Stimulated activated CD8-positive, alpha-beta memory T cell treated with anti-CD3 and anti-CD28 coated beads, Interleukin-4, amount 100 ng/mL, for 4 hours (primary cell): ENCODE data around the gene CYP2F1.
A peak's percentile ranks its signal among the peaks of the same experiment; 100 is the strongest.
"Not testable (repeated sequence)": the region's sequence is repeated elsewhere in the genome, so short reads cannot be mapped to it uniquely, and the experiment has no call there.

Source experiments
- DNase-seq, 2 donors: peaks; one replicate each; pipeline ENCODE4 v3.0.0-alpha.2; 2020; ENCODE audit warnings: low read depth in 2 of 2, low spot score in 1 of 2

Gene CYP2F1, protein sequence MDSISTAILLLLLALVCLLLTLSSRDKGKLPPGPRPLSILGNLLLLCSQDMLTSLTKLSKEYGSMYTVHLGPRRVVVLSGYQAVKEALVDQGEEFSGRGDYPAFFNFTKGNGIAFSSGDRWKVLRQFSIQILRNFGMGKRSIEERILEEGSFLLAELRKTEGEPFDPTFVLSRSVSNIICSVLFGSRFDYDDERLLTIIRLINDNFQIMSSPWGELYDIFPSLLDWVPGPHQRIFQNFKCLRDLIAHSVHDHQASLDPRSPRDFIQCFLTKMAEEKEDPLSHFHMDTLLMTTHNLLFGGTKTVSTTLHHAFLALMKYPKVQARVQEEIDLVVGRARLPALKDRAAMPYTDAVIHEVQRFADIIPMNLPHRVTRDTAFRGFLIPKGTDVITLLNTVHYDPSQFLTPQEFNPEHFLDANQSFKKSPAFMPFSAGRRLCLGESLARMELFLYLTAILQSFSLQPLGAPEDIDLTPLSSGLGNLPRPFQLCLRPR

DNA sequence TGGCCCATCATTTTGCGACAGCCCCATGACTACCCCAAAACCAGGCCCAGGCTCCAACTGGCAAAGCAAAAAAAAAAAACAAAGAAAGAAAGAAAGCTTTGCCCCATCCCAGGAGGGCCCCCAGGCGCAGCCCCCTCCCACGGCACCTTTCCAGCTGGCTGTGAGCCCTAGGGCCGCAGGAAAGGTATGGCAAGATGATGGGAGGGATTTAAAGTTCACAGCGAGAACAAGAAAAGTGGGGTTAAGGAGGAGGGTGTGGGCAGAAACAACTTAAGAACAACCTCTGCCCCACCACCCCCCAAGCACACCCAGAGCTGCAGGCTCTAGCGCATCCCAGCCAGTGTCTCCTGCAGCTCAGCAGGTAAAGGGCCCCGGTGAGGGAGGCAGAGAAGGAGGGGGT, at the start of gene CYP2F1:
TSS of gene CYP2F1 (plus strand) at position 301 of the 400 bp plus-strand sequence. CDS start 1,757 bp downstream, outside the sequence.
- no peak for DNase-seq

DNA sequence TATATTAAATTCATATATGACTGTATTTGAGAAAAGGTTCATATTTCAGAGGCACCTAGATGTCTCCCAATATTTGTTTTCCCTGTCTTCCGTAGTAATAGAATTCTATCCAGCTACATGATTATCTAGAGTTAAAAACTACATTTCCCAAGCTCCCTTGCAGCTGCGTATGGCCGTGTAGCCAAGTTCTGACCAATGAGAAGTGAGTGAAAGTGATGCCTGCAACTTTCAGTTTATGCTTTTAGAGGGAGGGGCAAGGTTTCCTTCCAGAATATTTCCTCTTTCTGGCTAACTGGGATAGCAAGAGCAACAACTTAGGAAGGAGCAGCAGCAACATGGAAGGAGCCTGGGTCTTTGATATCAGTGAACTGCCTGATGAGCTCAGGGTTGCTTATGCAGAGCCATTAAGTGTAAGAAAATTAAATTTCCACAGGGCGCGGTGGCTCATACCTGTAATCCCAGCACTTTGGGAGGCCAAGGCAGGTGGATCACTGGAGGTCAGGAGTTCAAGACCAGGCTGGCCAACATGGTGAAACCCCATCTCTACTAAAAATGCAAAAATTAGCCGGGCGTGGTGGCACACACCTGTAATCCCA, 49.2 kb upstream of the CYP2F1 start:
- no peak for DNase-seq

DNA sequence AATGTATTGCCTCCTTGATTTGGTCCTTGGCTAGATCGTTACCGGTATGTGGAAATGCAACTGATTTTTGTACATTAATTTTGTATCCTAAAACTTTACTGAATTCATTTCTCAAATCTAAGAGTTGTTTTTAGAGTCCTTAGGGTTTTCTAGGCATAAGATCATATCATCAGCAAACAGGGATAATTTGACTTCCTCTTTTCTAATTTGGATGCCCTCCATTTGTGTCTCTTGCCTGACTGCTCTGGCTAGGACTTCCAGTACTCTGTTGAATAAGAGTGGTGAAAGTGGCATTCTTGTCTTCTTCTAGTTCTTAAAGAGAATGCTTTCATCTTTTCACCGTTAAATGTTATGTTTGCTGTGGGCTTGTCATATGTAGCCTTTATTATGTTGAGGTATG, 37.9 kb upstream of the CYP2F1 start:
- no peak for DNase-seq

DNA sequence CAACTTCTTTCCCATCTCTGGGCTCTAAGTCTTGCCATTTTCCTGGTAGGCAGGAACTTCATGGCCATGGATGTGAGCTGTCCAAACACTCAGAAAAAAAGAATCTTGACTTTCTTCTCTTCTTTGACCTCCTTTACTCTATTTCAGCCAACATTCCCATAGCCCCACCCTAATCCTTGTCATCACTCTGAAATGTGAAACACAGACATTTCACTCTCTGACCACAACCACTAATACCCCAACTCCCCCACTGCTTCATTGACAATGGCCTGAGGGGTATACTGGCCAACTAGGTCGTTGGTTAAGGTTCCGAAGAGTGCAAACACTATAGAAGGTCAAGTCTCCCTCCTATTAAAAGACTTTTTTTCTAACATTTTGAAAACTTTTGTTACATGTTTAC, 30.7 kb upstream of the CYP2F1 start:
- no peak for DNase-seq

DNA sequence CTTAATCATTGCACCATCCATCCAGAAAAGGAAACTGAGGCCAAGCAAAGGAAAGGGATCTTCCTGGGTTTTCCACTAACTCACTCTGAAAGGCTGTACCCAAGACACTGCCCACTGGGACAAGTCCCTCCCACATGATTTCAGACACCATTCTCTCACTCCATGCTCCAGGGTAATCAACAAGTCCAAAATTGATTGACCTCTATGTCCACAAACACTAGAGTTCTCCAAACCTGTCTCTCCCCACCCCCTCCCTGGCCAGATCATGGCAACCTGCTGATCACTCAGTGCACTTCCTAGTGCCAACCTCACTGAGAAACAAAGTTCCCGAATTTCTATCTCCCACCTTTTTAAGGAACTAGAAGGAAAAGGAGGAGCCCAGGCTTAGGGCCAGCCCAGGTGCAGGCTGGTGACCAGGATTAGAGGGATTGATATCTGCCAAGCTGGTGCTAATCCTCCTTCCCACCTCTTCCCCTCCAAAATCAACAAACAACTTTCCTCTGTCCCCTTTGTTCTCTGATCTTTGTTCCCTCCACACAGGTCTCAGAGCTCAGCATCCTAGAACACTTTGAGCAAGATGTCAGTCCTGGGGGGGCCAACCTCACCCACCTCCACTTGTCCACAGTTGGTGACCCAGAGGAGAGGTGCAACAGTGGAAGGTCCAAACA, 28.4 kb upstream of the CYP2F1 start:
- DNase-seq = no peak

DNA sequence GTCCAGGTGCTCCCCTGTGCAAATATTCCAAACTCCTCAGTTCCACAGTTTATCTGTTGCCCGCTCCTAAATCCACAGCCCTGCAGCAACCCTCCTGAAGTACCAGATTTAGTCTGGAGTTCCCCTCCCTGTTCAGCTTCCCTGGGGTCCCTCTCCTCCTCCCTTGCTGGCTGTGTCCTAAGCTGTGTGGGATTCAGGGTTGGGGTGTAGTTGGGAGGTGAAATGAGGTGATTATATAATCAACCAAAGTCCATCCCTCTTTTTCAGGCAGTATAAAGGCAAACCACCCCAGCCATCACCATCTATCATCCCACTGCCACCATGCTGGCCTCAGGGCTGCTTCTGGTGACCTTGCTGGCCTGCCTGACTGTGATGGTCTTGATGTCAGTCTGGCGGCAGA, 26.1 kb upstream of the CYP2F1 start, which contains the start of gene CYP2A13:
TSS of gene CYP2A13 (plus strand) at position 301 of the 400 bp plus-strand sequence. CDS start at position 322, 21 bp downstream.
- DNase-seq = no peak

DNA sequence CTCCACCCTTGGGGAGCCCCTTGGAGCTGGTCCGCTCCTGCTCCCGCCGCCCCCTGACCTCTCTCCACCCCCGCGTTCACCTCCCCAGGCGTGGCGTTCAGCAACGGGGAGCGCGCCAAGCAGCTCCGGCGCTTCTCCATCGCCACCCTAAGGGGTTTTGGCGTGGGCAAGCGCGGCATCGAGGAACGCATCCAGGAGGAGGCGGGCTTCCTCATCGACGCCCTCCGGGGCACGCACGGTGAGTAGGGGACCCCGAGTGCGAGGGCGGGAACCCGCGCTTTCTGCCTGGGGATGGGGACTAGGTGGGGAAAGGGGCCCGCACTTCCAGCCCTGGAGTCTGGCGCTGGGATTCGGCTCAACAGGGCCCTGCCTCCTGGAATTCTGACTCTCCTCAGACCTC, 24.3 kb upstream of the CYP2F1 start:
- DNase-seq = no peak

DNA sequence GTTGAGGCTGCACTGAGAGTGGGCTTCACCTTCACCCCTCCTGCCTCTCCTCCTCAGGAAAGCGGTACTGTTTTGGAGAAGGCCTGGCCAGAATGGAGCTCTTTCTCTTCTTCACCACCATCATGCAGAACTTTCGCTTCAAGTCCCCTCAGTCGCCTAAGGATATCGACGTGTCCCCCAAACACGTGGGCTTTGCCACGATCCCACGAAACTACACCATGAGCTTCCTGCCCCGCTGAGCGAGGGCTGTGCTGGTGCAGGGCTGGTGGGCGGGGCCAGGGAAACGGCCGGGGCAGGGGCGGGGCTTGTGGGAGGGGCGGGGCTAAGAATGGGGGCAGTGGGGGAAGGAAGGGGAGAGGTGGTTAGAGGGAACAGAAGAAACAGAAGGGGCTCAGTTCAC, 18.5 kb upstream of the CYP2F1 start:
- no peak for DNase-seq

DNA sequence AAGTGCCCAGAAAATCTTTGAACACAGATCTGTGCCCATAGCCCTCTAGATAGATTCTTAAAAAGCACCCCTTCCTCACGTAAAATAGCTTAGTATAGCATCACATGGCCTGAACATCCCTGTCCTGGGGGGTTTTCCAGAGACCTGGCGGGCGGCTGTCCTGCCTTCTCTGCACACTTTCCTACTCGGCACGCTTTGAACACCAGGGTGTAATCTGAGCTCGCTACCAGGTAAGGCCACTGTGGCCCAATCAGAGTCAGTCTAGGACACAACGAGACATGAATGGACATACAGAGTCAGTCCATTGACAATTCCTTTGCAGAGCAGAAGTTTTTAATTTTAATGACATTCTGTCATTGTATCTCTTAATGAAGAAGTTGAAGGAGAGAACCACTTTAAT, 17.9 kb upstream of the CYP2F1 start:
- DNase-seq = no peak

DNA sequence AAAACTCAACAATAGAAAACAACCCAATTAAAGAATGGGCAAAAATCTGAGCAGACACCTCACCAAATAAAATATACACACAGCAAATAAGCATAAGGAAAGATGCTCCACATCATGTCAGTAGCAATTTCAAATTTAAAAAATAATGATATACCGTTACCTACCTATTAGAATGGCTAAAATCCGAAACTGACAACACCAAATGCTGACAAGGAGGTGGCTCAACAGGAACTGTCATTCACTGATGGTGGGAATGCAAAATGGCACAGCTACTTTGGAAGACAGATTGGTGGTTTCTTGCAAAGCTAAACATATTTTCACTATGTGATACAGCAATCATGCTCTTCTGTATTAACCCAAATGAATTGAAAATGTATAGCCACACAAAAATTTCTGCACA, 16.9 kb upstream of the CYP2F1 start:
- no peak for DNase-seq

DNA sequence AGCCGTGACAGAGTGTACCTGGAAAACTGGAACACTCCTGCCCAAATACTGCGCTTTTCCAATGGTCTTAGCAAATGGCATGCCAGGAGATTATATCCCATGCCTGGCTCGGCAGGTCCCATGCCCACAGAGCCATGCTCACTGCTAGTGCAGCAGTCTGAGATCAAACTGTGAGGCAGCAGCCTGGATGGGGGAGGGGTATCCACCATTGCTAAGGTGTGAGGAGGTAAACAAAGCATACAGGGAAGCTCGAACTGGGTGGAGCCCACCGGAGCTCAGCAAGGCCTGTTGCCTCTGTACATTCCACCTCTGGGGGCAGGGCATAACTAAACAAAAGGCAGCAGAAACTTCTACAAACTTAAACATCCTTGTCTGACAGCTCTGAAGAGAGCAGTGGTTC, 15.5 kb upstream of the CYP2F1 start:
- no peak for DNase-seq

DNA sequence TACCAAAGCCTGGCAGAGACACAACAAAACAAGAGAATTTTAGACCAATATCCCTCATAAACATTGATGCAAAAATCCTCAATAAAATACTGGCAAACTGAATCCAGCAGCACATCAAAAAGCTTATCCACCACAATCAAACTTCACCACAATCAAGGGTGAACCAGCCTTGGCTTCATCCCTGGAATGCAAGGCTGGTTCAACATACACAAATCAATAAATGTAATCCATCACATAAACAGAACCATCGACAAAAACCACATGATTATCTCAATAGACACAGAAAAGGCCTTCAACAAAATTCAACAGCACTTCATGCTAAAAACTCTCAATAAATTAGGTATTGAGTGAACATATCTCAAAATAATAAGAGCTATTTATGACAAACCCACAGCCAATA, 12.0 kb upstream of the CYP2F1 start:
- DNase-seq = not testable (repeated sequence)

DNA sequence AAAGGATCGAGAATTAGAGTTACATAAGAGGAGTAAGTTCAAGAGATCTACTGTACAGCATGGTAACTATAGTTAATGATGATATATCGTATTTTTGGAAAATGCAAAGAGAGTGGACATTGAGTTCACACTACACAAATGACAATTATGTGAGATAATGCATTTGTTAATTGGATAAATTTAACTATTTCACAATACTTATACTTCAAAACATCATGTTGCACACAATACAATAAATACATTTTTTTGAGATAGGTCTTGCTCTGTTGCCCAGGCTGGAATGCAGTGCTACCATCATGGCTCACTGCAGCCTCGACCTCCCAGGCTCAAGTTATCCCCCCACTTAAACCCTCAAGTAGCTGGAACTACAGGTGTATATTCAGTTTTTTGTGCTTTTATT, 8.1 kb upstream of the CYP2F1 start:
- DNase-seq = no peak

DNA sequence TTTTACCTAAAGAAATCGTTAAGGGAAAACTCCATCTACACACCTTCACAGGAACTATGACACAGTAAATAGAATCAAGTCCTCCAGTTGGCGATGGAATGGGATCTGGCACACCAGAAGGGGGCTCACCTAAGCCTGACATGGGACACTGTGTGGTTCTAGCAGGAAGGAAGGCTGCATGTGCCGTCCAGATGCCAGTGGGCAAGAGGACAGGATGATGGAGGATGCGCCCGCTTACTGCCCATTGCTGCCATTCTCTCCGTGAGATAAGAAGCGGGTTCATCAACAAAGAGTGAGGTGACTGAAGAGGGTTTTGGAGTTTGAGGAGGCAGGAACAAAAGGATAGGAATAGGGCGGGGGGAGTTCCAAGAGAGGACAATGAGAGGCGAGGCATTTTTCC, 2.9 kb upstream of the CYP2F1 start:
- no peak for DNase-seq

DNA sequence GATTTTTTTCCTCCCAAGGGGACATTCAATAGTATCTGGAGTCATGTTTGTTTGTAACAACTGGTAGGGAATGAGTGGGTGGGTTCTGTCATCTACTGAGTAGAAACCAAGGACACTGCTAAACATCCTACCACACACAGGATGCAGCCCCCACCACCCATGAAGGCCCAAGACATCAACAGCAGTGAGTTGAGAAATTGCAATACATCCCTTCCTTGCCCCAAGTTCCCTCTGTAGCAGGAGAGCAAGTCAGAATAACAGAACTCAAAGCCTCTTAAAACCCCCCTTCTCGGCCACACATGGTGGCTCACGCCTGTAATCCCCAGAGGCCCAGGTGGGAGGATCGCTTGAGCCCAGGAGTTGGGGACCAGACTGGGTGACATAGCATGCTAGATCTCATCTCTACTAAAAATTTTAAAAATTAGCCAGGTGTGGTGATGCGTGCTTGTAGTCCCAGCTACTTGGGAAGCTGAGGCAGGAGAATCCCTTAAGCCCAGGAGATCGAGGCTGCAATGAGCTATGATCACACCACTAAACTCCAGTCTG, 2.4 kb upstream of the CYP2F1 start:
- DNase-seq = no peak

DNA sequence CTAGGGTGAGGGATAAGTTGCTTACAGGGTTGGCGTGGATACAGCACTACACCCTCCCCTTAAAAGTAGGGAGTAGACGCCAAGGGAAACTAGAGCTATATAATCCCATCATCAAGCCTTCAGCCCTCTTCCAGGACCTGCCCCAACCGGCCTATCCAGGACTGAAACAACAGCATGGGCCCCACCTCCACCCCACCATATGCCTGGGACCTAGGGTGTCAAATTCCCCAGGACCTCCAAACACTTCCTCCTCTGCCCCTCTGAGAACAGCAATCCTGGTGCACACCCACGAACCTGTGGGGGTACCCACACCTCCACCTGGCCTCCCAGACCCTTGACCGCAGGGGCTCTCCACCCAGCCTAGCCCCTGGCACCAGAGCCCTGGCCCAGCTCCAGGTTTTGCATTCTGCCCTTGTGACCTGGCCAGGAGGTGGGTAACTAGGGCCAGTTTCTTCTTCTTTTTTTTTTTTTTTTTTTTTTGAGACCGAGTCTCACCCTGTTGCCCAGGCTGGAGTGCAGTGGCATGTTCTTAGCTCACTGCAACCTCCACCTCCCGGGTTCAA, 1.4 kb upstream of the CYP2F1 start:
- DNase-seq = no peak

DNA sequence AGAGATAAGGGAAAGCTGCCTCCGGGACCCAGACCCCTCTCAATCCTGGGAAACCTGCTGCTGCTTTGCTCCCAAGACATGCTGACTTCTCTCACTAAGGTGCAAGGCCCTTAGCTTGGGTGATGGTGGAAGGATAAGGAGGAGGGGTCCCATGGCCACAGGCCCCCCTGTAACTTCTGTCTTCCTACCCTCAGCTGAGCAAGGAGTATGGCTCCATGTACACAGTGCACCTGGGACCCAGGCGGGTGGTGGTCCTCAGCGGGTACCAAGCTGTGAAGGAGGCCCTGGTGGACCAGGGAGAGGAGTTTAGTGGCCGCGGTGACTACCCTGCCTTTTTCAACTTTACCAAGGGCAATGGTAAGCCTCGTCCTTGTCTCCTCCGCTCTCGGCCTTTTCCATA, 2.0 kb downstream of the CYP2F1 start:
- DNase-seq = no peak

DNA sequence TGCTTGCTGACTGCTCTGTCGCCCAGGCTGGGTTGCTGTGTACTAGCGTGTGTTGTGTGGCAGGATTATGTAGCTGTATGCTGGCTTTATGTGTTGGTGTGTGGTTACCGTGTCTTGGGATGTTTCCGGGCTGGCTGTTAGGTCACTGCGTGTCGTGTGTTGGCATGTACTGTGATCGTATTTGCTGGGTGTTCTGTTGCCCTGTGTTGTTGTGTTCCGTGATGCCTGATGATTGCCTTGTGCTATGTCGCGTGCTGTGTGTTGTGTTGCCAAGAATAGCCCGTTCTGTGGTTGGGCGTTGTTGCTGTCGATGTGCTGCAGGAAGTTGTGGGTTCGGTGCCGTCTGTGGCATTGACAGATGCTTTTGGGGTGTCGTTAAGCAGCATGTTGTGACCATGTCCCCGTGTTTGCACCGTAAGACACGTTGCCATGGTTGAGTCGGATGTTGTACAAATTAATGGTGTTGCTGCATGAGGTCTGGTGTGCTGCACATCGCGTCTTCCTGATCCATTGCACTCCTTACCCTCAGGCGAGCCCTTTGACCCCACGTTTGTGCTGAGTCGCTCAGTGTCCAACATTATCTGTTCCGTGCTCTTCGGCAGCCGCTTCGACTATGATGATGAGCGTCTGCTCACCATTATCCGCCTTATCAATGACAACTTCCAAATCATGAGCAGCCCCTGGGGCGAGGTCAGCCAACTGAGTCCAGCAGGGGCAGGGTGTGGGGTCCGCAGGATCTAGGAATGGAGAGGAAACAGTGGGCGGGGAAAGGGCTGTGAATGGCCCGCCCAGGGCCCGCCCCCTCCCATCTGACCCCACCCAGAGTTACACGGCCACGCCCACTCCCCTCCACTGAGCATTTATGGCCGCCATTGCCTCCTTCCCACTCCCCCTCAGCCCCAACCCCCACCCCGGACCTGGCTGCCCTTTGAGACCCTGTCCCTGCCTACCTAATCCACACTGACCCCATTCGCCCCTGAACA, 7.0 kb downstream of the CYP2F1 start:
- DNase-seq = peak in 1 of 2 donors; percentile 28

DNA sequence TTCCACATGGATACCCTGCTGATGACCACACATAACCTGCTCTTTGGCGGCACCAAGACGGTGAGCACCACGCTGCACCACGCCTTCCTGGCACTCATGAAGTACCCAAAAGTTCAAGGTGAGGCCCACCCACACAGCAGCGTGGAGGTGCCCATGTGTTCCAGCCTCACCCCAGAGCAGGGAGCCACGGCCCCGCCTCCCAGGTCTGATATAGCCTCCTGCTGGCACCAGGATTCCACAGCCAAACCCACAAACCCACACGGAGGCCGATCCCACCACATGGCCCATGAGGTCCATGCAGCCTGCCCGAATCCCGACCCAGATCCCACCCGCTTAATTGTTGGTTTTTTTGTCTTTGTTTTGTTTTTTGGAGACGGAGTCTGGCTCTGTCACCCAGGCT, 8.6 kb downstream of the CYP2F1 start:
- DNase-seq = not testable (repeated sequence)

DNA sequence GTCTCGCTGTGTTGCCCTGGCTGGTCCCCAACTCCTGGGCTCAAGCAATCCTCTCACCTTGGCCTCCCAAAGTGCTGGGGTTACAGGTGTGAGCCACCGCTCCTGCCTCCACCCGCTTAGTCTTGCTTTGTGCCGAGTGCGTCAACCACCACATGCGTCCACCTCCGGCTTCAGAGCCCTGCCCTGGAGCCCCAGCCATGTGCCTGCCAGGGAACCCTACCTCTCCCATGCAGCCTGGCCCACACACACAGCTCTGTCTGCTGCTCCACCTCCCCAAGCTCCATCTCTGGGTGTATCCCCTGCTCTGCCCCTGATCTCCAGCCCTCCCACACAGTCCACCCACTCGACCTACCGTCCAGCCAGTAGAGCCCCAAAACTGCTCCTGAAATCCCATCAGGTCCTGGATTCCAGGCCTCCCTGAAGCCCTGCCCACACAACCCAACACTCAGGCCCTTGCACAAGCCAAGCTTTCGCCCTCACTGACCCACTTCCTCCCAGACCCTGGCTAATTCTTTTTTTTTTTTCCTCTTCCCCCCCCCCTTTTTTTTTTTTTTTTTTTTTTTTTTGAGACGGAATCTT, 9.6 kb downstream of the CYP2F1 start:
- DNase-seq = no peak
